H1 (cell line): Measurements from ENCODE around the gene DOCK8. TPM values are rescaled to one million over a fixed set of nuclear protein-coding genes. Genes with fewer than 3 reads are reported as not detected.

Experiments
- CTCF ChIA-PET: fragments of 300-600 bp; sonication (Branson Sonifier 250); formaldehyde crosslinking; loops from one replicate; lab custom pipeline; 2021; ENCODE audit not compliant: partially characterized antibody; lab: Charles Lee
- POLR2A ChIA-PET: fragments of 300-600 bp; sonication (Branson Sonifier 250); formaldehyde crosslinking; loops from one replicate; lab custom pipeline; 2021; ENCODE audit warnings: inconsistent platforms; ENCODE audit not compliant: partially characterized antibody; lab: Charles Lee
- DNase-seq, 2 experiments: peaks; one replicate each; pipeline versions ENCODE4 v3.0.0 to v3.0.0-alpha.2; 2010 to 2022; ENCODE audit warnings: low spot score in 2 of 2, low read depth in 1 of 2, mixed read lengths in 1 of 2
- FAIRE-seq: peaks from 2 replicates; lab custom pipeline; 2011; peaks lifted over from hg19 to GRCh38; lab: Jason Lieb, UNC
- H2AFZ ChIP-seq: 2 replicates; pipeline ENCODE4 v1.8.1; 2012; ENCODE audit warnings: low read length, inconsistent platforms
- H2AK5ac ChIP-seq: 2 replicates; pipeline ENCODE4 v1.6.1; 2013; ENCODE audit warnings: low read depth, low read length
- H2BK120ac ChIP-seq: replicated peaks from 2 replicates; pipeline ENCODE3; 2013; ENCODE audit warnings: low read depth, low read length, inconsistent platforms
- H2BK12ac ChIP-seq: 2 replicates; pipeline ENCODE4 v1.6.1; 2013; ENCODE audit warnings: low read depth, low read length
- H2BK15ac ChIP-seq: 2 replicates; pipeline ENCODE4 v1.6.1; 2013; ENCODE audit warnings: low read length
- H2BK20ac ChIP-seq: 2 replicates; pipeline ENCODE4 v1.6.1; 2013; ENCODE audit warnings: low read length
- H2BK5ac ChIP-seq: 2 replicates; pipeline ENCODE4 v1.6.1; 2013; ENCODE audit warnings: low read depth, low read length
- H3K14ac ChIP-seq: 2 replicates; pipeline ENCODE4 v1.6.1; 2013; ENCODE audit warnings: inconsistent platforms; ENCODE audit not compliant: insufficient read length
- H3K18ac ChIP-seq: 2 replicates; pipeline ENCODE4 v1.6.1; 2013; ENCODE audit warnings: low read length; ENCODE audit errors: extremely low read depth
- H3K23ac ChIP-seq: 2 replicates; pipeline ENCODE4 v1.6.1; 2013; ENCODE audit warnings: inconsistent platforms; ENCODE audit not compliant: insufficient read length
- H3K23me2 ChIP-seq: 2 replicates; pipeline ENCODE4 v1.6.1; 2013; ENCODE audit warnings: low read depth, low read length
- H3K27ac ChIP-seq: 2 replicates; pipeline ENCODE4 v1.6.1; 2011; ENCODE audit warnings: low read depth, low read length, inconsistent platforms
- H3K27me3 ChIP-seq, 4 experiments: replicated peaks in 1 of 4; 1 replicate in 1 of 4; 2 replicates in 3 of 4; pipeline versions ENCODE4 v1.6.1 to v1.8.1; 2011 to 2013; ENCODE audit warnings: low read length in 3 of 4, mild to moderate bottlenecking in 3 of 4, inconsistent platforms in 2 of 4, mixed read lengths in 2 of 4, moderate library complexity in 1 of 4; ENCODE audit not compliant: control insufficient read depth in 3 of 4, insufficient read depth in 3 of 4; ENCODE audit errors: extremely low read depth in 1 of 4
- H3K36me3 ChIP-seq, 4 experiments: 2 replicates each; pipeline versions ENCODE4 v1.6.1 to v1.8.1; 2011 to 2013; ENCODE audit warnings: mild to moderate bottlenecking in 4 of 4, low read length in 3 of 4, moderate library complexity in 2 of 4, control low read depth in 1 of 4, inconsistent platforms in 1 of 4; ENCODE audit not compliant: insufficient read depth in 4 of 4, control insufficient read depth in 2 of 4
- H3K4ac ChIP-seq: replicated peaks from 2 replicates; pipeline ENCODE3; 2013; ENCODE audit warnings: low read length, low read depth, mixed read lengths, inconsistent platforms; ENCODE audit not compliant: insufficient read length
- H3K4me1 ChIP-seq, 4 experiments: replicated peaks in 1 of 4; 1 replicate in 1 of 4; 2 replicates in 3 of 4; pipeline versions ENCODE4 v1.6.1 to v1.8.1; 2011 to 2013; ENCODE audit warnings: low read length in 3 of 4, inconsistent platforms in 2 of 4, mixed read lengths in 1 of 4; ENCODE audit not compliant: insufficient read depth in 4 of 4, control insufficient read depth in 3 of 4
- H3K4me2 ChIP-seq, 2 experiments: 2 replicates each; pipeline versions ENCODE4 v1.6.1 to v1.8.1; 2011 to 2013; ENCODE audit warnings: low read depth in 2 of 2, low read length in 2 of 2, control low read depth in 1 of 2, inconsistent platforms in 1 of 2, mild to moderate bottlenecking in 1 of 2; ENCODE audit not compliant: insufficient read depth in 1 of 2
- H3K4me3 ChIP-seq, 4 experiments: fragments of 200-600, 300-600 bp in 1 of 4; sonication (generic), shearing (Covaris generic), sonication (Bioruptor Twin) in 1 of 4; 2 replicates each; pipeline versions ENCODE4 v1.5.1 to v1.8.1; 2011 to 2016; ENCODE audit warnings: low read length in 4 of 4, low read depth in 3 of 4, control low read depth in 2 of 4, inconsistent platforms in 2 of 4, mild to moderate bottlenecking in 2 of 4, mixed read lengths in 1 of 4, moderate library complexity in 1 of 4; ENCODE audit not compliant: insufficient read depth in 2 of 4; ENCODE audit errors: extremely low read depth in 1 of 4
- H3K56ac ChIP-seq: replicated peaks from 2 replicates; pipeline ENCODE3; 2013; ENCODE audit warnings: low read depth, mild to moderate bottlenecking, mixed read lengths, low read length, inconsistent platforms; ENCODE audit not compliant: insufficient read length
- H3K79me1 ChIP-seq: 2 replicates; pipeline ENCODE4 v1.6.1; 2013; ENCODE audit warnings: low read depth, low read length, control low read depth
- H3K79me2 ChIP-seq, 2 experiments: 2 replicates each; pipeline versions ENCODE4 v1.6.1 to v1.8.1; 2012 to 2013; ENCODE audit warnings: low read length in 2 of 2, mild to moderate bottlenecking in 2 of 2, inconsistent platforms in 1 of 2; ENCODE audit not compliant: insufficient read depth in 2 of 2, control insufficient read depth in 1 of 2
- H3K9ac ChIP-seq, 4 experiments: replicated peaks in 1 of 4; 1 replicate in 1 of 4; 2 replicates in 3 of 4; pipeline versions ENCODE4 v1.6.1 to v1.8.1; 2011 to 2013; ENCODE audit warnings: low read depth in 3 of 4, low read length in 3 of 4, control low read depth in 2 of 4, mild to moderate bottlenecking in 2 of 4, moderate library complexity in 2 of 4, inconsistent platforms in 1 of 4; ENCODE audit errors: extremely low read depth in 1 of 4
- H3K9me3 ChIP-seq, 2 experiments: 2 replicates each; pipeline versions ENCODE4 v1.6.1 to v1.8.1; 2012 to 2013; ENCODE audit warnings: mild to moderate bottlenecking in 2 of 2, moderate library complexity in 2 of 2, control low read depth in 1 of 2, inconsistent platforms in 1 of 2, low read depth in 1 of 2, low read length in 1 of 2, mixed read lengths in 1 of 2; ENCODE audit not compliant: insufficient read depth in 2 of 2
- H4K20me1 ChIP-seq, 2 experiments: replicated peaks in 1 of 2; 2 replicates each; pipeline versions ENCODE3 to v1.8.1; 2011 to 2013; ENCODE audit warnings: inconsistent platforms in 2 of 2, low read length in 2 of 2, mild to moderate bottlenecking in 1 of 2; ENCODE audit not compliant: insufficient read depth in 2 of 2, control insufficient read depth in 1 of 2
- H4K5ac ChIP-seq: 2 replicates; pipeline ENCODE4 v1.6.1; 2013; ENCODE audit warnings: low read length, low read depth, mixed read lengths, inconsistent platforms; ENCODE audit not compliant: insufficient read length
- H4K8ac ChIP-seq: 2 replicates; pipeline ENCODE4 v1.8.0; 2013; ENCODE audit warnings: mild to moderate bottlenecking, moderate library complexity, low read length, inconsistent platforms; ENCODE audit not compliant: insufficient read depth; ENCODE audit errors: extremely low read depth
- H4K91ac ChIP-seq: replicated peaks from 2 replicates; pipeline ENCODE3; 2013; ENCODE audit warnings: low read length, mixed read lengths, inconsistent platforms; ENCODE audit not compliant: insufficient read length
- CBX8 ChIP-seq: fragments of 300-800, 300-1000 bp; sonication (generic); IDR thresholded peaks from 2 replicates; pipeline ENCODE4 v1.7.1; 2016; ENCODE audit warnings: low read depth, low read length, borderline replicate concordance
- CEBPB ChIP-seq: IDR thresholded peaks from 2 replicates; pipeline ENCODE4 v1.6.1; 2012; ENCODE audit warnings: low read depth, low read length
- E2F6 ChIP-seq: IDR thresholded peaks from 2 replicates; pipeline ENCODE4 v1.6.1; 2012; ENCODE audit warnings: inconsistent platforms
- FOSL1 ChIP-seq: IDR thresholded peaks from 2 replicates; pipeline ENCODE4 v1.6.1; 2011; ENCODE audit warnings: mild to moderate bottlenecking, low read depth, low read length, moderate library complexity; ENCODE audit not compliant: insufficient read depth
- HDAC6 ChIP-seq: IDR thresholded peaks from one replicate; pipeline ENCODE4 v1.7.1; 2012; ENCODE audit warnings: low read depth, mild to moderate bottlenecking, inconsistent platforms, low read length, moderate library complexity
- PHF8 ChIP-seq: fragments of 200-600 bp; sonication (generic); conservative IDR thresholded peaks from 2 replicates; pipeline ENCODE4 v1.7.1; 2012; ENCODE audit warnings: low read depth, mild to moderate bottlenecking, inconsistent platforms, low read length, moderate library complexity
- RFX5 ChIP-seq: IDR thresholded peaks from 2 replicates; pipeline ENCODE4 v1.6.1; 2011; ENCODE audit warnings: low read depth, low read length, improper control_type of control experiment, borderline replicate concordance
- RNF2 ChIP-seq: fragments of 200-900, 300-1000 bp; sonication (generic); IDR thresholded peaks from 2 replicates; pipeline ENCODE4 v1.7.1; 2016; ENCODE audit warnings: borderline replicate concordance, low read depth, mild to moderate bottlenecking, antibody characterized with exemption, low read length; ENCODE audit not compliant: poor library complexity, severe bottlenecking; ENCODE audit errors: missing control alignments
- SRF ChIP-seq: IDR thresholded peaks from 2 replicates; pipeline ENCODE4 v1.6.1; 2011; ENCODE audit warnings: mild to moderate bottlenecking, low read depth, low read length, moderate library complexity
- TEAD4 ChIP-seq: IDR thresholded peaks from 2 replicates; pipeline ENCODE4 v1.6.1; 2012; ENCODE audit warnings: low read depth, low read length, inconsistent platforms, mixed read lengths
- WGBS, 2 experiments: shearing (Covaris generic) in 1 of 2; methylation state at CpG; one replicate each; pipeline versions ENCODE4 v1.1.6 to v1.1.7; 2013 to 2015; ENCODE audit warnings: low lambda C conversion rate in 2 of 2, mixed read lengths in 2 of 2, inconsistent platforms in 1 of 2, low coverage in 1 of 2, missing lambda C conversion rate in 1 of 2; ENCODE audit not compliant: insufficient replicate concordance in 2 of 2, insufficient coverage in 1 of 2, insufficient read length in 1 of 2; ENCODE audit errors: extremely low coverage in 1 of 2, missing lambda C conversion rate in 1 of 2; 5-methylcytosine and 5-hydroxymethylcytosine counted together
- polyA plus RNA-seq, 7 experiments: library from polyadenylated mRNA; depleted of rRNA in 3 of 7; stranded (reverse) in 5 of 7; unstranded in 2 of 7; fragments of >200 nt in 5 of 7; fragments of 200-250 nt in 2 of 7; gene quantifications; 1 replicate in 5 of 7; 2 replicates in 1 of 7; 4 replicates in 1 of 7; pipeline versions ENCODE4 v1.2.1 to v1.2.3, GENCODE V29; 2011 to 2013; ENCODE audit warnings: missing spikeins in 2 of 7, mixed read lengths in 2 of 7
- total RNA-seq: library from RNA; stranded (reverse); fragmentation: NEBNext Ultra II Directional; extraction: Animal tissue kit (Norgen Biotek cat#: 25700); gene quantifications from 2 replicates; pipeline ENCODE4 v1.2.1, GENCODE V29; 2021

DOCK8 gene
- total and polyA plus RNA-seq, 2 of the 8 experiments (the other 6 are each of a cell fraction or from before 2014, with no cell fraction given) = 0.57 to 2.0 TPM

- Histone ChIP-seq H3K56ac (no peak overlapping the region), H2BK12ac (no peak overlapping the region), H3K18ac (no peak overlapping the region), H3K79me2 (no peaks in the 10 kb centered on the region), H3K4ac (no peak overlapping the region), H3K27ac (no peak overlapping the region), H3K79me1 (no peaks in the 10 kb centered on the region), H2BK15ac (no peak overlapping the region), H3K4me1 (no peaks in the 10 kb centered on the region), H2AK5ac (no peak overlapping the region), H2BK120ac (no peak overlapping the region), H4K8ac (no peak overlapping the region), H4K91ac (no peak overlapping the region), H4K5ac (no peak overlapping the region), H3K9ac (no peak overlapping the region), H3K23me2 (no peaks in the 10 kb centered on the region), H3K23ac (no peak overlapping the region), H2BK5ac (no peak overlapping the region), H3K36me3 (no peaks in the 10 kb centered on the region), H2AFZ (no peak overlapping the region), H3K4me3 (no peak overlapping the region), H3K27me3 (no peaks in the 10 kb centered on the region), H2BK20ac (no peak overlapping the region), H4K20me1 (no peaks in the 10 kb centered on the region), H3K4me2 (no peak overlapping the region), H3K9me3 (no peaks in the 10 kb centered on the region), H3K14ac (no peak overlapping the region)
- ChIA-PET POLR2A (no interaction called here), CTCF (interaction anchor here (1.4 kb wide), 1 partner anchor 176 kb away, joined by 4 read pairs; no protein-coding TSS in a partner anchor)
- no peak for DNase-seq
- WGBS, 2 experiments = 55% methylated on average over 6 of the region's 6 CpGs; no CpG with 5 or more reads in 1 of the 2 experiments
- FAIRE-seq = no peak
- TF ChIP-seq HDAC6 = no peak
- TF ChIP-seq E2F6 = no peak
- no peak for TF ChIP-seq PHF8
- TF ChIP-seq RNF2 = no peak
- no peak for TF ChIP-seq RFX5
- TF ChIP-seq FOSL1 = no peak
- no peak for TF ChIP-seq CBX8
- TF ChIP-seq CEBPB = no peak
- no peak for TF ChIP-seq TEAD4
- TF ChIP-seq SRF = no peak
Observed at GRCh38 chr9:297104-297972, 82.7 kb downstream of the DOCK8 start.
